Glutamatergic neuron (in vitro differentiated cells): ENCODE measurements around the gene CAMTA1. TPM values are rescaled to one million over a fixed set of nuclear protein-coding genes. Genes with fewer than 3 reads are reported as not detected.

Experiments used
- DNase-seq: peaks from one replicate; pipeline ENCODE4 v3.0.0; 2022
- H3K27ac Mint-ChIP-seq: one replicate; pipeline ENCODE4 v1.8.0; 2020; ENCODE audit warnings: mild to moderate bottlenecking, mixed read lengths, inconsistent platforms; ENCODE audit not compliant: unreplicated experiment
- H3K27me3 Mint-ChIP-seq: one replicate; pipeline ENCODE4 v1.8.0; 2020; ENCODE audit warnings: mild to moderate bottlenecking, moderate library complexity, mixed read lengths, inconsistent platforms; ENCODE audit not compliant: unreplicated experiment
- H3K36me3 Mint-ChIP-seq: one replicate; pipeline ENCODE4 v1.8.0; 2020; ENCODE audit warnings: mild to moderate bottlenecking, mixed read lengths, inconsistent platforms; ENCODE audit not compliant: unreplicated experiment
- H3K4me1 Mint-ChIP-seq: one replicate; pipeline ENCODE4 v1.8.0; 2020; ENCODE audit warnings: mild to moderate bottlenecking, low read depth, mixed read lengths, inconsistent platforms; ENCODE audit not compliant: unreplicated experiment
- H3K4me3 Mint-ChIP-seq: one replicate; pipeline ENCODE4 v1.8.0; 2020; ENCODE audit warnings: mild to moderate bottlenecking, mixed read lengths, inconsistent platforms; ENCODE audit not compliant: unreplicated experiment
- H3K9me3 Mint-ChIP-seq: one replicate; pipeline ENCODE4 v1.8.0; 2020; ENCODE audit warnings: mild to moderate bottlenecking, moderate library complexity, mixed read lengths, inconsistent platforms; ENCODE audit not compliant: unreplicated experiment
- CTCF ChIP-seq: fragments of 200-600 bp; sonication (generic); IDR thresholded peaks from one replicate; pipeline ENCODE4 v1.5.0; 2021; ENCODE audit not compliant: partially characterized antibody, unreplicated experiment
- total RNA-seq: library from RNA; stranded (reverse); fragmentation: NEBNext Ultra II Directional; extraction: Animal tissue kit (Norgen Biotek cat#: 25700); gene quantifications from one replicate; pipeline ENCODE4 v1.2.1, GENCODE V29; 2021; ENCODE audit not compliant: unreplicated experiment

Gene CAMTA1
- total RNA-seq, 1 donor from 2014 or later = 77.2 TPM

GRCh38 chr1:6880951-6881690 lies 95.9 kb downstream of the CAMTA1 start:
- H3K4me1 Mint-ChIP-seq = peaks cover 3% of the 10 kb centered on the region
- no peak for DNase-seq
- TF ChIP-seq CTCF = no peak
- no peak overlapping the region for H3K27ac Mint-ChIP-seq
- no peak overlapping the region for H3K4me3 Mint-ChIP-seq
- H3K36me3 Mint-ChIP-seq = no peaks in the 10 kb centered on the region
- H3K9me3 Mint-ChIP-seq = no peaks in the 10 kb centered on the region
- H3K27me3 Mint-ChIP-seq = no peaks in the 10 kb centered on the region

- no peak for DNase-seq
- peaks cover 3% of the 10 kb centered on the region for H3K4me1 Mint-ChIP-seq
- H3K27ac Mint-ChIP-seq = no peak overlapping the region
- H3K36me3 Mint-ChIP-seq = no peaks in the 10 kb centered on the region
- TF ChIP-seq CTCF = no peak
- H3K9me3 Mint-ChIP-seq = no peaks in the 10 kb centered on the region
- no peaks in the 10 kb centered on the region for H3K27me3 Mint-ChIP-seq
- H3K4me3 Mint-ChIP-seq = no peak overlapping the region
Observed at GRCh38 chr1:6882414-6882813, 97.2 kb downstream of the CAMTA1 start.

- no peak for TF ChIP-seq CTCF
- Mint-ChIP-seq H3K27me3 (no peaks in the 10 kb centered on the region), H3K27ac (no peak overlapping the region), H3K36me3 (no peaks in the 10 kb centered on the region), H3K9me3 (no peaks in the 10 kb centered on the region), H3K4me1 (peaks cover 3% of the 10 kb centered on the region), H3K4me3 (no peak overlapping the region)
- no peak for DNase-seq
Observed at GRCh38 chr1:6884652-6885153, 99.4 kb downstream of the CAMTA1 start.

- no peak for TF ChIP-seq CTCF
- Mint-ChIP-seq H3K36me3 (no peaks in the 10 kb centered on the region), H3K27ac (no peak overlapping the region), H3K9me3 (no peaks in the 10 kb centered on the region), H3K27me3 (no peaks in the 10 kb centered on the region), H3K4me1 (peaks cover 3% of the 10 kb centered on the region), H3K4me3 (no peak overlapping the region)
- no peak for DNase-seq
Observed at GRCh38 chr1:6885426-6885825, 100.2 kb downstream of the CAMTA1 start.

- TF ChIP-seq CTCF = no peak
- Mint-ChIP-seq H3K4me3 (no peak overlapping the region), H3K27me3 (no peaks in the 10 kb centered on the region), H3K36me3 (no peaks in the 10 kb centered on the region), H3K4me1 (peaks cover 2% of the 10 kb centered on the region), H3K9me3 (no peaks in the 10 kb centered on the region), H3K27ac (no peak overlapping the region)
- no peak for DNase-seq
Observed at GRCh38 chr1:6886523-6886922, 101.3 kb downstream of the CAMTA1 start.
